H9 (cell line): ENCODE measurements around the gene HELT. TPM values are rescaled to one million over a fixed set of nuclear protein-coding genes. Genes with fewer than 3 reads are reported as not detected.

Experiments used
- DNase-seq: peaks from one replicate; pipeline ENCODE4 v3.0.0-alpha.2; 2017
- H2AFZ ChIP-seq: one replicate; pipeline ENCODE4 v1.6.1; 2013; ENCODE audit warnings: mild to moderate bottlenecking, low read length, control low read depth, moderate library complexity
- H2AK5ac ChIP-seq: 2 replicates; pipeline ENCODE4 v1.6.1; 2013; ENCODE audit warnings: low read length, control low read depth, mixed read lengths; ENCODE audit not compliant: insufficient read length
- H2BK120ac ChIP-seq: one replicate; pipeline ENCODE4 v1.6.1; 2013; ENCODE audit warnings: low read depth, mild to moderate bottlenecking, low read length, control low read depth, inconsistent platforms; ENCODE audit not compliant: poor library complexity, severe bottlenecking
- H2BK12ac ChIP-seq: 2 replicates; pipeline ENCODE4 v1.6.1; 2013; ENCODE audit warnings: low read length, control low read depth, mixed read lengths, low read depth; ENCODE audit not compliant: insufficient read length
- H2BK15ac ChIP-seq: 2 replicates; pipeline ENCODE4 v1.6.1; 2013; ENCODE audit warnings: low read depth, low read length, control low read depth
- H2BK20ac ChIP-seq: one replicate; pipeline ENCODE4 v1.6.1; 2013; ENCODE audit warnings: low read depth, mild to moderate bottlenecking, low read length, control low read depth, inconsistent platforms; ENCODE audit not compliant: poor library complexity, severe bottlenecking
- H2BK5ac ChIP-seq: 2 replicates; pipeline ENCODE4 v1.6.1; 2013; ENCODE audit warnings: low read length, control low read depth, mixed read lengths; ENCODE audit not compliant: insufficient read length
- H3K14ac ChIP-seq: 2 replicates; pipeline ENCODE4 v1.6.1; 2013; ENCODE audit warnings: low read length, control low read depth; ENCODE audit not compliant: insufficient read depth
- H3K18ac ChIP-seq: 2 replicates; pipeline ENCODE4 v1.6.1; 2013; ENCODE audit warnings: low read depth, mild to moderate bottlenecking, mixed read lengths, low read length, control low read depth; ENCODE audit not compliant: insufficient read length
- H3K23ac ChIP-seq: 2 replicates; pipeline ENCODE4 v1.6.1; 2013; ENCODE audit warnings: low read length, control low read depth, mixed read lengths, low read depth; ENCODE audit not compliant: insufficient read length
- H3K23me2 ChIP-seq: 2 replicates; pipeline ENCODE4 v1.6.1; 2013; ENCODE audit warnings: low read depth, mild to moderate bottlenecking, mixed read lengths, low read length, control low read depth; ENCODE audit not compliant: insufficient read length, poor library complexity, severe bottlenecking
- H3K27ac ChIP-seq: 2 replicates; pipeline ENCODE4 v1.5.1; 2013; ENCODE audit warnings: low read length, control low read depth, mixed read lengths, low read depth; ENCODE audit not compliant: insufficient read length
- H3K27me3 ChIP-seq: 2 replicates; pipeline ENCODE4 v1.6.1; 2013; ENCODE audit warnings: low read length, control low read depth, inconsistent platforms; ENCODE audit not compliant: insufficient read depth
- H3K4ac ChIP-seq: 2 replicates; pipeline ENCODE4 v1.6.1; 2013; ENCODE audit warnings: low read depth, mild to moderate bottlenecking, control low read depth, inconsistent platforms, low read length, moderate library complexity
- H3K4me1 ChIP-seq: 2 replicates; pipeline ENCODE4 v1.6.1; 2013; ENCODE audit warnings: low read length, control low read depth, inconsistent platforms; ENCODE audit not compliant: insufficient read depth
- H3K4me2 ChIP-seq: 2 replicates; pipeline ENCODE4 v1.6.1; 2013; ENCODE audit warnings: low read length, control low read depth, mixed read lengths; ENCODE audit not compliant: insufficient read length, insufficient read depth
- H3K56ac ChIP-seq: 2 replicates; pipeline ENCODE4 v1.6.1; 2013; ENCODE audit warnings: low read depth, mild to moderate bottlenecking, mixed read lengths, low read length, control low read depth; ENCODE audit not compliant: insufficient read length
- H3K79me1 ChIP-seq: 2 replicates; pipeline ENCODE4 v1.6.1; 2013; ENCODE audit warnings: low read depth, mild to moderate bottlenecking, moderate library complexity, low read length, control low read depth, inconsistent platforms; ENCODE audit not compliant: insufficient read depth, poor library complexity, severe bottlenecking
- H3K79me2 ChIP-seq: 2 replicates; pipeline ENCODE4 v1.6.1; 2013; ENCODE audit warnings: low read length, control low read depth, inconsistent platforms; ENCODE audit not compliant: insufficient read depth
- H3K9ac ChIP-seq: 2 replicates; pipeline ENCODE4 v1.6.1; 2013; ENCODE audit warnings: low read length, control low read depth, mixed read lengths; ENCODE audit not compliant: insufficient read length; ENCODE audit errors: extremely low read depth
- H3K9me3 ChIP-seq: one replicate; pipeline ENCODE4 v1.6.1; 2013; ENCODE audit warnings: low read depth, low read length, inconsistent platforms; ENCODE audit not compliant: control insufficient read depth
- H3T11ph ChIP-seq: one replicate; pipeline ENCODE4 v1.6.1; 2013; ENCODE audit warnings: mild to moderate bottlenecking, low read length, control low read depth, inconsistent platforms
- H4K20me1 ChIP-seq: one replicate; pipeline ENCODE4 v1.6.1; 2013; ENCODE audit not compliant: control insufficient read depth, insufficient read length, insufficient read depth
- H4K5ac ChIP-seq: 2 replicates; pipeline ENCODE4 v1.6.1; 2013; ENCODE audit warnings: low read depth, mild to moderate bottlenecking, mixed read lengths, low read length, control low read depth; ENCODE audit not compliant: insufficient read length
- H4K8ac ChIP-seq: replicated peaks from 2 replicates; pipeline ENCODE4 v1.6.1; 2013; ENCODE audit warnings: low read length, control low read depth, mixed read lengths, low read depth; ENCODE audit not compliant: insufficient read length
- H4K91ac ChIP-seq: 2 replicates; pipeline ENCODE4 v1.6.1; 2013; ENCODE audit warnings: low read depth, mild to moderate bottlenecking, moderate library complexity, mixed read lengths, low read length, control low read depth; ENCODE audit not compliant: insufficient read length
- H3K27ac Mint-ChIP-seq, 3 experiments: 2 replicates in 2 of 3; 3 replicates in 1 of 3; pipeline ENCODE4 v1.8.0; 2020 to 2021; ENCODE audit warnings: mixed read lengths in 3 of 3, mild to moderate bottlenecking in 1 of 3, moderate library complexity in 1 of 3
- H3K27me3 Mint-ChIP-seq: 2 replicates; pipeline ENCODE4 v1.8.0; 2021; ENCODE audit warnings: low read depth, mild to moderate bottlenecking, moderate library complexity, mixed read lengths
- H3K36me3 Mint-ChIP-seq, 3 experiments: 2 replicates in 2 of 3; 3 replicates in 1 of 3; pipeline ENCODE4 v1.8.0; 2020 to 2021; ENCODE audit warnings: low read depth in 3 of 3, mixed read lengths in 3 of 3; ENCODE audit not compliant: insufficient read depth in 1 of 3
- H3K4me1 Mint-ChIP-seq, 2 experiments: 2 replicates each; pipeline ENCODE4 v1.8.0; 2020; ENCODE audit warnings: mixed read lengths in 2 of 2
- H3K4me3 Mint-ChIP-seq, 2 experiments: 2 replicates in 1 of 2; 3 replicates in 1 of 2; pipeline ENCODE4 v1.8.0; 2020 to 2021; ENCODE audit warnings: mild to moderate bottlenecking in 2 of 2, mixed read lengths in 2 of 2, moderate library complexity in 1 of 2
- H3K9me3 Mint-ChIP-seq, 2 experiments: 2 replicates in 1 of 2; 3 replicates in 1 of 2; pipeline ENCODE4 v1.8.0; 2020; ENCODE audit warnings: mild to moderate bottlenecking in 2 of 2, mixed read lengths in 2 of 2, moderate library complexity in 1 of 2
- WGBS: extraction: QIAGEN DNeasy Blood & Tissue Kit; methylation state at CpG from one replicate; pipeline ENCODE4 v1.1.7; 2013; ENCODE audit warnings: missing lambda C conversion rate, low lambda C conversion rate, mixed read lengths; ENCODE audit not compliant: insufficient read length; ENCODE audit errors: extremely low coverage; 5-methylcytosine and 5-hydroxymethylcytosine counted together
- total RNA-seq: library from RNA; stranded (reverse); gene quantifications from 2 replicates; pipeline ENCODE4 v1.2.1, GENCODE V29; 2021
- TF ChIP-seq, protein P1 (sequence below): fragments of 200-600 bp; sonication (generic); conservative IDR thresholded peaks from 3 replicates; pipeline ENCODE4 v1.8.0; 2021; ENCODE audit warnings: antibody characterized with exemption, mild to moderate bottlenecking

The HELT gene
- total RNA-seq, 1 experiment from 2014 or later = not detected

DNA sequence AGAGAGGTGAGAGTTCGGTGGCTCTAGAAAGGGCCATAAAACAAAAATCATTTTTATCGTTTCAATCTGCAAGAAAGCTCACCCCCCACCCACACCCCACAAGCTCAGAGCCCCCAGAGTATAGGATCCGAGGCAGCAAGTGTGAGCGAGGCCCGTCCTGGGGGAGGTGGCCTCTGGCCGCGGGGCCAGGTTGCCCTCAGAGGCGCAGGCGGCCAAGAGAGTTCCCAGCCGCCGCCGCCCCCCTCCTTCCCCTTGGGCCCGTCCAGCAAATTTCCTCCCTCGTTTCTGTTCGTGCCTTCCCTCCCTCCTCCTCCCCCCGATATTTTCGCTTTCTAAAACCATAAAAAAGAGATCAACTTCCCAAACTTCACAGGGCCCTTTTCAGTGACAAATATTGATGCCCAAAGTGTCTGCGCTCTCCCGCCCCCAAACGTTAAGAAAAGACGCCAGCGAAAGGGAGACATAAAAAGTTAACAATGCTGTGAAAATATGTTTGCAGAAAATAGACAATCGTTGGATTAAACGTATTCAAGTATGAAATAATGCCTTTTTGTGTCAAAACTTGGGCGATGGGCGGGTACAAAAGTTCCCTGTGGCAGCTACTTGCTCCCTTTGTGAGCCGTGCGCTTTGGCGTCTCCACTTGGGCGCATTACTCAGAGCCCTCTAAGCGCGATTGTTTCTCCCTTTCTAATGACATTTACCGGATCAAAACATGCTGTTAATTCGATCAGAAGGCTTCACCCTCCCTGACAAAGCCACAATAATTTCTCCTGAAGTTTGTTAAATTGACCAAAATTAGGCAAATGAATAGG, 1.1 kb upstream of the HELT start:
- no peak overlapping the region for H3K4ac ChIP-seq
- no peaks in the 10 kb centered on the region for H4K20me1 ChIP-seq
- H2BK15ac ChIP-seq = no peak overlapping the region
- no peak overlapping the region for H2AFZ ChIP-seq
- peaks cover 21% of the 10 kb centered on the region for H3K23me2 ChIP-seq
- H2BK5ac ChIP-seq = no peak overlapping the region
- H4K8ac ChIP-seq = no peak overlapping the region
- Mint-ChIP-seq H3K4me1 (peaks cover 49 to 64% of the 10 kb centered on the region in 2 experiments), H3K9me3 (peaks cover 0 to 8% of the 10 kb centered on the region in 2 experiments; a peak in 4 of 5 replicates), H3K36me3 (no peaks in the 10 kb centered on the region), H3K4me3 (peak overlapping the region; percentile 37 to 78), H3K27ac (no peak overlapping the region), H3K27me3 (peaks cover 100% of the 10 kb centered on the region)
- H3K56ac ChIP-seq = no peak overlapping the region
- H3K27me3 ChIP-seq = peaks cover 93% of the 10 kb centered on the region
- H3T11ph ChIP-seq = no peak overlapping the region
- no peak overlapping the region for H3K27ac ChIP-seq
- H3K79me2 ChIP-seq = no peaks in the 10 kb centered on the region
- H3K9me3 ChIP-seq = no peaks in the 10 kb centered on the region
- no peak overlapping the region for H3K18ac ChIP-seq
- H2AK5ac ChIP-seq = no peak overlapping the region
- H2BK120ac ChIP-seq = no peak overlapping the region
- H4K91ac ChIP-seq = no peak overlapping the region
- H4K5ac ChIP-seq = no peak overlapping the region
- no peak for DNase-seq
- H3K4me1 ChIP-seq = peaks cover 2% of the 10 kb centered on the region; the same call in 1 of the 2 replicates
- H3K4me2 ChIP-seq = peak overlapping the region; percentile 72
- TF ChIP-seq, protein P1, sequence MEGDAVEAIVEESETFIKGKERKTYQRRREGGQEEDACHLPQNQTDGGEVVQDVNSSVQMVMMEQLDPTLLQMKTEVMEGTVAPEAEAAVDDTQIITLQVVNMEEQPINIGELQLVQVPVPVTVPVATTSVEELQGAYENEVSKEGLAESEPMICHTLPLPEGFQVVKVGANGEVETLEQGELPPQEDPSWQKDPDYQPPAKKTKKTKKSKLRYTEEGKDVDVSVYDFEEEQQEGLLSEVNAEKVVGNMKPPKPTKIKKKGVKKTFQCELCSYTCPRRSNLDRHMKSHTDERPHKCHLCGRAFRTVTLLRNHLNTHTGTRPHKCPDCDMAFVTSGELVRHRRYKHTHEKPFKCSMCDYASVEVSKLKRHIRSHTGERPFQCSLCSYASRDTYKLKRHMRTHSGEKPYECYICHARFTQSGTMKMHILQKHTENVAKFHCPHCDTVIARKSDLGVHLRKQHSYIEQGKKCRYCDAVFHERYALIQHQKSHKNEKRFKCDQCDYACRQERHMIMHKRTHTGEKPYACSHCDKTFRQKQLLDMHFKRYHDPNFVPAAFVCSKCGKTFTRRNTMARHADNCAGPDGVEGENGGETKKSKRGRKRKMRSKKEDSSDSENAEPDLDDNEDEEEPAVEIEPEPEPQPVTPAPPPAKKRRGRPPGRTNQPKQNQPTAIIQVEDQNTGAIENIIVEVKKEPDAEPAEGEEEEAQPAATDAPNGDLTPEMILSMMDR = no peak
- H3K9ac ChIP-seq = no peak overlapping the region
- no peak overlapping the region for H3K23ac ChIP-seq
- H2BK20ac ChIP-seq = no peak overlapping the region
- no peaks in the 10 kb centered on the region for H3K79me1 ChIP-seq
- no peak overlapping the region for H2BK12ac ChIP-seq
- WGBS = no CpG with 5 or more reads among the region's 34 CpGs
- H3K14ac ChIP-seq = no peak overlapping the region
